ENCODE results near the gene DPP10. TPM values are rescaled to one million over a fixed set of nuclear protein-coding genes. Genes with fewer than 3 reads are reported as not detected.

The DPP10 gene
- total and polyA plus RNA-seq, 7 donors = 0.60 to 4.4 (median 3.5) TPM

GRCh38 chr2:115034801-115035200, 592.4 kb downstream of the DPP10 start:
- no peak overlapping the region for H3K4me3 ChIP-seq
- no peaks in the 10 kb centered on the region for H3K36me3 ChIP-seq
- H3K4me1 ChIP-seq = no peaks in the 10 kb centered on the region
- TF ChIP-seq EP300 (IDR thresholded peaks at IDR 0.05) (no peak), POLR2AphosphoS5 (IDR thresholded peaks at IDR 0.05) (no peak), POLR2A (IDR thresholded peaks at IDR 0.05) (no peak)
- TF ChIP-seq, protein P1, sequence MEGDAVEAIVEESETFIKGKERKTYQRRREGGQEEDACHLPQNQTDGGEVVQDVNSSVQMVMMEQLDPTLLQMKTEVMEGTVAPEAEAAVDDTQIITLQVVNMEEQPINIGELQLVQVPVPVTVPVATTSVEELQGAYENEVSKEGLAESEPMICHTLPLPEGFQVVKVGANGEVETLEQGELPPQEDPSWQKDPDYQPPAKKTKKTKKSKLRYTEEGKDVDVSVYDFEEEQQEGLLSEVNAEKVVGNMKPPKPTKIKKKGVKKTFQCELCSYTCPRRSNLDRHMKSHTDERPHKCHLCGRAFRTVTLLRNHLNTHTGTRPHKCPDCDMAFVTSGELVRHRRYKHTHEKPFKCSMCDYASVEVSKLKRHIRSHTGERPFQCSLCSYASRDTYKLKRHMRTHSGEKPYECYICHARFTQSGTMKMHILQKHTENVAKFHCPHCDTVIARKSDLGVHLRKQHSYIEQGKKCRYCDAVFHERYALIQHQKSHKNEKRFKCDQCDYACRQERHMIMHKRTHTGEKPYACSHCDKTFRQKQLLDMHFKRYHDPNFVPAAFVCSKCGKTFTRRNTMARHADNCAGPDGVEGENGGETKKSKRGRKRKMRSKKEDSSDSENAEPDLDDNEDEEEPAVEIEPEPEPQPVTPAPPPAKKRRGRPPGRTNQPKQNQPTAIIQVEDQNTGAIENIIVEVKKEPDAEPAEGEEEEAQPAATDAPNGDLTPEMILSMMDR (IDR thresholded peaks at IDR 0.05) = no peak
- 76 to 78% methylated on average over 3 of the region's 3 CpGs for WGBS, 2 donors
- intact Hi-C loops (cut with DNase I) = no loop called here
- no peaks in the 10 kb centered on the region for H3K9me3 ChIP-seq
- no peak overlapping the region for H3K27ac ChIP-seq
- no peaks in the 10 kb centered on the region for H3K27me3 ChIP-seq
- no peak for DNase-seq

DNA sequence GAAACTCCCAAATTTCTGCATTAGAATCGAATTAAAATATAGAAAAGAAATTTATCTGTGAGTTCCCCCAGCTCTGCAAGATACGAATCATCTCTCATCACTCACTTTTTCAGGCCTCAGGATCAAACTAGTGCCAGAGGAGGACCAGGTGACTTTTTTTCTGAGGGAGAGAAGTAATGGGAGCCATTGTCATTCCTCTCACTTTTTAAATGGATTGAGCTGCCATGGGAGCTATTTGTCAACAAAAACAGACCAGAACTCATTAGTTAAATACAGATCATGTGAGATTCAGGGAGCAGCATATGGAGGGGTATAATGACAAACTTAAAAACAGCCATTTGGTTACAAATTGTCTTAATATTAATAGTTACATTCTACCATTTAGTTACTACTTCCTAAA, 594.4 kb downstream of the DPP10 start:
- no peaks in the 10 kb centered on the region for H3K36me3 ChIP-seq
- 76 to 81% methylated on average over 2 of the region's 2 CpGs for WGBS, 2 donors
- DNase-seq = no peak
- TF ChIP-seq, protein P1 (IDR thresholded peaks at IDR 0.05) = no peak
- TF ChIP-seq EP300 (IDR thresholded peaks at IDR 0.05) = no peak
- TF ChIP-seq POLR2A (IDR thresholded peaks at IDR 0.05) = no peak
- no peak for TF ChIP-seq POLR2AphosphoS5 (IDR thresholded peaks at IDR 0.05)
- H3K27me3 ChIP-seq = no peaks in the 10 kb centered on the region
- H3K4me1 ChIP-seq = no peaks in the 10 kb centered on the region
- H3K4me3 ChIP-seq = no peak overlapping the region
- H3K9me3 ChIP-seq = no peaks in the 10 kb centered on the region
- H3K27ac ChIP-seq = no peak overlapping the region
- intact Hi-C loops (cut with DNase I) = no loop called here

DNA sequence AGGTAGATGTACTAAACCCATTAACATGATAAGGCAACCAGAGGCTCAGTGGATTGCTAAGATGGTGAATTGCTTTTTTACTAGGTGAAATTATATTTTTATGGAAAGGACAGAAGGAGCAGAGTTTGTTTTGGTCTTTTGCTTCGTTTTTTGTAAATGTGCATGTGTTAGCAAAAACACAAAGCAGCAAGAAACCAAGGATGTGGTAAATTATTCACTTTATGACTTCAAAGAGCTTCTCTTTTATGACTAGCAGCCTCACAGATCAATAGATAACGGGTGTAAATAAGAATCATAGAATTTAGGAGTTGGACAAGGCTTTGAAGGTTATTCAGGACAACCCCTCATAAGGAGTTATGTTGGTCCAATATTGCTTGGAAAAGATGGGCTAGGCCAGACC, 615.0 kb downstream of the DPP10 start:
- Histone ChIP-seq H3K4me1 (no peaks in the 10 kb centered on the region), H3K9me3 (no peaks in the 10 kb centered on the region), H3K4me3 (no peak overlapping the region), H3K27me3 (no peaks in the 10 kb centered on the region), H3K27ac (no peak overlapping the region), H3K36me3 (no peaks in the 10 kb centered on the region)
- 9 to 36% methylated on average over 2 of the region's 2 CpGs for WGBS, 2 donors
- TF ChIP-seq, protein P1 (IDR thresholded peaks at IDR 0.05) = no peak
- no peak for TF ChIP-seq EP300 (IDR thresholded peaks at IDR 0.05)
- TF ChIP-seq POLR2A (IDR thresholded peaks at IDR 0.05) = no peak
- TF ChIP-seq POLR2AphosphoS5 (IDR thresholded peaks at IDR 0.05) = no peak
- DNase-seq = no peak
- intact Hi-C loops (cut with DNase I) = no loop called here

GRCh38 chr2:115070002-115070401, 627.6 kb downstream of the DPP10 start:
- no peak for DNase-seq
- Histone ChIP-seq H3K4me3 (no peak overlapping the region), H3K36me3 (no peaks in the 10 kb centered on the region), H3K27me3 (no peaks in the 10 kb centered on the region), H3K27ac (no peak overlapping the region), H3K9me3 (no peaks in the 10 kb centered on the region), H3K4me1 (no peaks in the 10 kb centered on the region)
- intact Hi-C loops (cut with DNase I) = no loop called here
- no peak for TF ChIP-seq POLR2A (IDR thresholded peaks at IDR 0.05)
- TF ChIP-seq EP300 (IDR thresholded peaks at IDR 0.05) = no peak
- no peak for TF ChIP-seq POLR2AphosphoS5 (IDR thresholded peaks at IDR 0.05)
- TF ChIP-seq, protein P1 (IDR thresholded peaks at IDR 0.05) = no peak

DNA sequence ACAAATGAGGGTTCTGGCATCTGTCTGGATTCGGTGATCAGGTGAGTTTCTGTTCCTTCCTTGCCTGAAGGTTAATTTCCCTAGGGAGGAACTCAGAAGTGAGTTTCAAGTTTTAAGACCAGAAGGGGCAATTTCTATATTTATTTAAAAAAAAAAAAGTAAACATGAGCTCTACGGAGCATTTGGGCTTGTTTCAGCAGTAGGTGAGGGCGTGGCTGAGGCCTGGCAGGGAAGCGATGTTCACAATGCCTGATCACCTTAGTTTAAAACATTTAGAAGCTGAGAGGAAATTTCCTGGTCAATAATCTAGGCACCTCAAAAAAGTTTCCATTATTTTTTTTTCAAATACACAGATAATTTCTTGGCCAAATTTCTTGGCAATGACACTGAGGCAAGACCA, 629.1 kb downstream of the DPP10 start:
- no peak overlapping the region for H3K4me3 ChIP-seq
- H3K27me3 ChIP-seq = no peaks in the 10 kb centered on the region
- no peaks in the 10 kb centered on the region for H3K9me3 ChIP-seq
- H3K27ac ChIP-seq = no peak overlapping the region
- H3K4me1 ChIP-seq = no peaks in the 10 kb centered on the region
- TF ChIP-seq EP300 (IDR thresholded peaks at IDR 0.05) (no peak), POLR2AphosphoS5 (IDR thresholded peaks at IDR 0.05) (no peak), POLR2A (IDR thresholded peaks at IDR 0.05) (no peak)
- TF ChIP-seq, protein P1 (IDR thresholded peaks at IDR 0.05) = no peak
- no peak for DNase-seq
- H3K36me3 ChIP-seq = no peaks in the 10 kb centered on the region
- 23 to 66% methylated on average over 4 of the region's 4 CpGs for WGBS, 2 donors
- intact Hi-C loops (cut with DNase I) = no loop called here

Data from sigmoid colon (tissue), 7 donors.